GM23338 (cell line): ENCODE results near the gene BAD. TPM values are rescaled to one million over a fixed set of nuclear protein-coding genes. Genes with fewer than 3 reads are reported as not detected.

ENCODE experiments used
- ATAC-seq: fragments of 200-7000 bp; cut with Tn5 transposase; 3 replicates; pipeline ENCODE4 v1.9.1; 2020
- DNase-seq: peaks from one replicate; pipeline ENCODE4 v3.0.0-alpha.2; 2015; ENCODE audit warnings: low spot score
- H2AFZ ChIP-seq: fragments of 200-600 bp; sonication (generic); 2 replicates; pipeline ENCODE4 v1.8.0; 2016; ENCODE audit warnings: antibody characterized with exemption, mild to moderate bottlenecking, moderate library complexity
- H3F3A ChIP-seq: fragments of 200-600 bp; sonication (generic); replicated peaks from 2 replicates; pipeline ENCODE4 v1.8.0; 2017; ENCODE audit warnings: antibody characterized with exemption, mixed run types, low read depth
- H3K27ac ChIP-seq: fragments of 200-600 bp; sonication (generic); 2 replicates; pipeline ENCODE4 v1.6.1; 2016; ENCODE audit warnings: low read depth
- H3K27me3 ChIP-seq: fragments of 200-600 bp; sonication (generic); 2 replicates; pipeline ENCODE4 v1.8.0; 2016; ENCODE audit warnings: mild to moderate bottlenecking, mixed run types, moderate library complexity; ENCODE audit not compliant: insufficient read depth
- H3K36me3 ChIP-seq: fragments of 200-600 bp; sonication (generic); 2 replicates; pipeline ENCODE4 v1.8.0; 2016; ENCODE audit warnings: mild to moderate bottlenecking; ENCODE audit not compliant: insufficient read depth
- H3K4me1 ChIP-seq: fragments of 200-600 bp; sonication (generic); 2 replicates; pipeline ENCODE4 v1.8.0; 2016; ENCODE audit warnings: mild to moderate bottlenecking, moderate library complexity; ENCODE audit not compliant: insufficient read depth
- H3K4me2 ChIP-seq: fragments of 200-600 bp; sonication (generic); 2 replicates; pipeline ENCODE4 v1.7.1; 2017; ENCODE audit warnings: mixed run types
- H3K4me3 ChIP-seq: fragments of 200-600 bp; sonication (generic); 2 replicates; pipeline ENCODE4 v1.6.1; 2016; ENCODE audit warnings: mixed run types
- H3K79me2 ChIP-seq: fragments of 200-600 bp; sonication (generic); replicated peaks from 2 replicates; pipeline ENCODE4 v1.8.0; 2017; ENCODE audit warnings: mild to moderate bottlenecking; ENCODE audit not compliant: insufficient read depth
- H3K9me2 ChIP-seq: fragments of 200-600 bp; sonication (generic); 2 replicates; pipeline ENCODE4 v1.8.0; 2017; ENCODE audit not compliant: insufficient read depth
- H4K20me1 ChIP-seq: fragments of 200-600 bp; sonication (generic); replicated peaks from 2 replicates; pipeline ENCODE4 v1.8.0; 2017; ENCODE audit warnings: mild to moderate bottlenecking; ENCODE audit not compliant: insufficient read depth
- H3K27ac Mint-ChIP-seq: 2 replicates; pipeline ENCODE4 v1.8.0; 2020; ENCODE audit warnings: inconsistent platforms, mild to moderate bottlenecking, moderate library complexity, mixed read lengths
- H3K27me3 Mint-ChIP-seq: 3 replicates; pipeline ENCODE4 v1.8.0; 2022; ENCODE audit warnings: low read depth, mild to moderate bottlenecking, moderate library complexity, mixed read lengths, inconsistent platforms; ENCODE audit not compliant: insufficient read depth, poor library complexity
- H3K36me3 Mint-ChIP-seq: 3 replicates; pipeline ENCODE4 v1.8.0; 2021; ENCODE audit warnings: low read depth, mild to moderate bottlenecking, inconsistent platforms, moderate library complexity, mixed read lengths
- H3K4me1 Mint-ChIP-seq: 3 replicates; pipeline ENCODE4 v1.8.0; 2020; ENCODE audit warnings: mild to moderate bottlenecking, inconsistent platforms, mixed read lengths
- H3K4me3 Mint-ChIP-seq: 3 replicates; pipeline ENCODE4 v1.8.0; 2021; ENCODE audit warnings: moderate library complexity, mild to moderate bottlenecking, inconsistent platforms, mixed read lengths
- H3K9me3 Mint-ChIP-seq: 3 replicates; pipeline ENCODE4 v1.8.0; 2020; ENCODE audit warnings: moderate library complexity, mild to moderate bottlenecking, inconsistent platforms, mixed read lengths
- CREB1 ChIP-seq: fragments of 250-450 bp; sonication (Bioruptor Pico); IDR thresholded peaks from 2 replicates; pipeline ENCODE4 v1.5.0; 2020; ENCODE audit warnings: low read depth, mild to moderate bottlenecking, moderate library complexity
- CTCF ChIP-seq, 2 experiments: fragments of 200-600 bp in 1 of 2; sonication (generic) in 1 of 2; conservative IDR thresholded peaks; 2 replicates each; pipeline versions ENCODE4 v1.5.1 to v1.6.1; 2016 to 2017; ENCODE audit warnings: antibody characterized with exemption in 2 of 2, low read depth in 2 of 2, mild to moderate bottlenecking in 2 of 2, moderate library complexity in 1 of 2
- EZH2 ChIP-seq: fragments of 200-600 bp; sonication (generic); IDR thresholded peaks from one replicate; pipeline ENCODE4 v1.8.0; 2017; ENCODE audit warnings: antibody characterized with exemption, mild to moderate bottlenecking, low read depth; ENCODE audit not compliant: unreplicated experiment
- EZH2phosphoT487 ChIP-seq: fragments of 200-600 bp; sonication (generic); IDR thresholded peaks from one replicate; pipeline ENCODE4 v1.8.1; 2018; ENCODE audit warnings: antibody characterized with exemption; ENCODE audit not compliant: unreplicated experiment
- JUNB ChIP-seq: IDR thresholded peaks from one replicate; pipeline ENCODE4 v1.6.1; 2016; ENCODE audit warnings: antibody characterized with exemption; ENCODE audit not compliant: unreplicated experiment
- NANOG ChIP-seq: IDR thresholded peaks from 2 replicates; pipeline ENCODE4 v1.6.1; 2016; ENCODE audit warnings: antibody characterized with exemption, borderline replicate concordance
- POLR2AphosphoS5 ChIP-seq: IDR thresholded peaks from 2 replicates; pipeline ENCODE4 v1.6.1; 2016; ENCODE audit warnings: antibody characterized with exemption, low read depth
- STAT1 ChIP-seq: IDR thresholded peaks from one replicate; pipeline ENCODE4 v1.6.1; 2016; ENCODE audit warnings: antibody characterized with exemption; ENCODE audit not compliant: unreplicated experiment
- ZNF114 ChIP-seq: fragments of 250-450 bp; sonication (Bioruptor Pico); IDR thresholded peaks from 2 replicates; pipeline ENCODE4 v1.5.0; 2020; ENCODE audit warnings: mild to moderate bottlenecking, moderate library complexity
- ZNF331 ChIP-seq: fragments of 250-450 bp; sonication (Bioruptor Pico); IDR thresholded peaks from 2 replicates; pipeline ENCODE4 v1.5.0; 2020; ENCODE audit warnings: low read depth, mild to moderate bottlenecking, moderate library complexity
- ZNF462 ChIP-seq: fragments of 250-450 bp; sonication (Bioruptor Pico); IDR thresholded peaks from 2 replicates; pipeline ENCODE4 v1.5.0; 2020; ENCODE audit warnings: mild to moderate bottlenecking, moderate library complexity
- polyA plus RNA-seq: library from polyadenylated mRNA; unstranded; fragments of >200 nt; fragmentation: Nextera tagmentation; extraction: Ambion mirVana; gene quantifications from 2 replicates; pipeline ENCODE4 v1.2.1, GENCODE V29; 2016
- total RNA-seq: library from RNA; depleted of rRNA; stranded (reverse); fragments of >200 nt; shearing (Covaris generic); gene quantifications from 2 replicates; pipeline ENCODE4 v1.2.3, GENCODE V29; 2014
- TF ChIP-seq, protein P1 (sequence below): IDR thresholded peaks from 2 replicates; pipeline ENCODE4 v1.6.1; 2016; ENCODE audit warnings: antibody characterized with exemption

Gene BAD
- total and polyA plus RNA-seq, 2 experiments from 2014 or later = 46.3 to 46.4 TPM

GRCh38 chr11:64304316-64305072 lies 20.0 kb upstream of the BAD start:
- Histone ChIP-seq H3K4me2 (peak overlapping the region; percentile 96), H3K36me3 (no peaks in the 10 kb centered on the region), H3K79me2 (peaks cover 23% of the 10 kb centered on the region), H4K20me1 (peaks cover 3% of the 10 kb centered on the region; the same call in 1 of the 2 replicates), H3K27ac (peak overlapping the region; percentile 99), H3K27me3 (peaks cover 39% of the 10 kb centered on the region), H3K4me3 (peak overlapping the region; percentile 80), H3F3A (peaks cover 13% of the 10 kb centered on the region), H3K4me1 (peaks cover 13% of the 10 kb centered on the region; the same call in 1 of the 2 replicates), H2AFZ (0 out of 2 replicates have a peak overlapping the region, but pooled peaks have one; percentile 77), H3K9me2 (no peaks in the 10 kb centered on the region)
- TF ChIP-seq JUNB (no peak), POLR2AphosphoS5 (peak; percentile 75), ZNF462 (CRISPR knock-in tag) (no peak), CTCF (conservative IDR thresholded peaks at IDR 0.05; ENCODE audit: low read depth in 2 of 2) (peak; percentile 94 to 95), EZH2 (no peak), EZH2phosphoT487 (no peak), NANOG (no peak), ZNF331 (CRISPR knock-in tag) (no peak), CREB1 (CRISPR knock-in tag) (no peak), STAT1 (no peak), ZNF114 (CRISPR knock-in tag) (no peak)
- TF ChIP-seq, protein P1, sequence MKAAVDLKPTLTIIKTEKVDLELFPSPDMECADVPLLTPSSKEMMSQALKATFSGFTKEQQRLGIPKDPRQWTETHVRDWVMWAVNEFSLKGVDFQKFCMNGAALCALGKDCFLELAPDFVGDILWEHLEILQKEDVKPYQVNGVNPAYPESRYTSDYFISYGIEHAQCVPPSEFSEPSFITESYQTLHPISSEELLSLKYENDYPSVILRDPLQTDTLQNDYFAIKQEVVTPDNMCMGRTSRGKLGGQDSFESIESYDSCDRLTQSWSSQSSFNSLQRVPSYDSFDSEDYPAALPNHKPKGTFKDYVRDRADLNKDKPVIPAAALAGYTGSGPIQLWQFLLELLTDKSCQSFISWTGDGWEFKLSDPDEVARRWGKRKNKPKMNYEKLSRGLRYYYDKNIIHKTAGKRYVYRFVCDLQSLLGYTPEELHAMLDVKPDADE = no peak
- DNase-seq (peak; percentile 99), ATAC-seq (peak; percentile 57)
- Mint-ChIP-seq H3K9me3 (no peaks in the 10 kb centered on the region; the same call in 2 of the 3 replicates), H3K4me3 (peak overlapping the region; percentile 90), H3K4me1 (peaks cover 17% of the 10 kb centered on the region), H3K27ac (peak overlapping the region; percentile 100), H3K36me3 (peaks cover 10% of the 10 kb centered on the region; the same call in 2 of the 3 replicates), H3K27me3 (peaks cover 44% of the 10 kb centered on the region)
